ACC112 (cell line): ENCODE results near the gene TSLP.

Source experiments
- H2AFZ ChIP-seq: fragments of 200-600 bp; sonication (generic); one replicate; pipeline ENCODE4 v1.6.0; 2017; ENCODE audit warnings: antibody characterized with exemption, low read length; ENCODE audit not compliant: unreplicated experiment
- H3K27ac ChIP-seq: fragments of 200-600 bp; sonication (generic); 2 replicates; pipeline ENCODE4 v1.5.1; 2014; ENCODE audit warnings: low read depth, mild to moderate bottlenecking, antibody characterized with exemption, low read length, moderate library complexity
- H3K27me3 ChIP-seq: fragments of 200-600 bp; sonication (generic); 2 replicates; pipeline ENCODE4 v1.6.1; 2014; ENCODE audit warnings: mild to moderate bottlenecking, antibody characterized with exemption, low read length, moderate library complexity, mixed read lengths; ENCODE audit not compliant: insufficient read depth
- H3K36me3 ChIP-seq: fragments of 200-600 bp; sonication (generic); 2 replicates; pipeline ENCODE4 v1.6.1; 2016; ENCODE audit warnings: mild to moderate bottlenecking, antibody characterized with exemption, low read length, moderate library complexity, mixed read lengths; ENCODE audit not compliant: insufficient read depth
- H3K4me1 ChIP-seq: fragments of 200-600 bp; sonication (generic); one replicate; pipeline ENCODE4 v1.6.1; 2016; ENCODE audit warnings: low read length, mixed read lengths; ENCODE audit not compliant: insufficient read depth, unreplicated experiment, control insufficient read depth
- H3K4me3 ChIP-seq: fragments of 200-600 bp; sonication (generic); 2 replicates; pipeline ENCODE4 v1.5.1; 2014; ENCODE audit warnings: mild to moderate bottlenecking, low read depth, low read length
- H3K79me2 ChIP-seq: fragments of 200-600 bp; sonication (generic); one replicate; pipeline ENCODE4 v1.6.0; 2016; ENCODE audit warnings: low read length; ENCODE audit not compliant: control insufficient read depth, unreplicated experiment, insufficient read depth

The TSLP gene

DNA sequence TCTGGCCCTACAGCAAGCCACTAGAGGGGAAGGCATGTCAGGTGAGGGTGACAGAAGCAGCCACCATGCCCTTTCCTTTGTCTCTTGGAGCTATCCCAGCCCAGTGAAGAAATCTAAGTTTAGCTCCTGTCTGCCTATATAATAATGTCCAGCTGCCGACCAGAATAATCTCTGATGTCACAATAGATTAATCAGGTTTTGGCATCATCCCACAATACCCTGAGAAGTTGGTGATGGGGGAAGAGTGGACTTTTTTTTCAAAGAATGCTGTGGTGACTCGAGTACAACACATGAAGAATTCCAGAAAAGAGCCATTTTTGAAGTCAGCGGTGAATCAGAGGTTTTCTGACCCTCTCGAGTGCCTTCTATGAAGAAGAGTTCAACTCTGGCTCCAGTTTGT, 1.7 kb upstream of the TSLP start:
- no peaks in the 10 kb centered on the region for H3K27me3 ChIP-seq
- H3K27ac ChIP-seq = peak overlapping the region; percentile 23; the same call in 1 of the 2 replicates

DNA sequence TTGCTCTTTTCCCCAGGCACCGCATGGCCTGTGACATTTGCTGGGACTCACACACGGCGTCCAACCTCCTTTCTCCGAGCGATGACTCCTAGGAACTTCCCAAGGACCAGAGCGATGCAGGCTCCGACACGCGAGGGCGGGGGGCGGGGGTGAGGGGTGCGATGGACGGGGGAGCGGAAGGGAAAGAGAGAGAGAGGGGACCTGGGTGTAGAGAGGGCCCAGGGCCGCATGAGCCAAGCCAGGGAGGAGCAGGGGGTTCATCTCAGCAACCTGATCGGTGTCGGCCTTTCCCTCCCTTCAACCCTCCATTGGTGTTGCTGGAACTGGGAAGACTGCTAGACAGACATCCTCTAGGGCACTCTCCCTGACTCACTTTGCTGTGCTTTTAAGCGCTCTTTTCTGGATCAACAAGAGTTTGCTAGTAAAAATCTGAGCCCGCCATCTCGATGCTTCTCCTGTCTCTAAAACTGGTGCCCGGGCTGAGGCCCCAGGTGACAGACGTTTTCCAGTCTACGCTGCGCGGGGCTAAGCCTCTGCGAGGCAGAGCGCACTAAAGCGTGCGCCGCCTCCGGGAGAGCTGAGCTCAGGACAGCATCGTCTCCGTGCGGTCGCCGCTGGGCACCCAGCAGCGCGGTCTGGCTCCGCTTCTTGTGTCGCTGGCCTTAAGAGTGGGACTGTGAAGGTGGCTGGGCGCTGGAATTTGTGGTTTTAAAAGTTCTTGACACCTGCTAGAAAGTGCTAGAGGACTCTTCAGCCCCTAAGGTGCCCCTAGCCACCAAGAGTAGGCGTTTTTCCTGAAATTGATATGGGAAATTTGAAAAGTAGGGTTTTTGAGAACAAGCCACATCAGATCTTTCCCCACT, 1.0 kb upstream of the TSLP start:
- peak overlapping the region; percentile 6 for H2AFZ ChIP-seq
- H3K27ac ChIP-seq = peak overlapping the region; percentile 23; the same call in 1 of the 2 replicates
- no peaks in the 10 kb centered on the region for H3K27me3 ChIP-seq
- no peaks in the 10 kb centered on the region for H3K36me3 ChIP-seq
- H3K79me2 ChIP-seq = no peaks in the 10 kb centered on the region
- H3K4me1 ChIP-seq = peaks cover 17% of the 10 kb centered on the region
- H3K4me3 ChIP-seq = no peak overlapping the region

More for the DNA sequence above, 1.7 kb upstream of the TSLP start:
- Histone ChIP-seq H3K4me1 (peaks cover 12% of the 10 kb centered on the region), H3K36me3 (no peaks in the 10 kb centered on the region), H3K79me2 (no peaks in the 10 kb centered on the region), H2AFZ (peak overlapping the region; percentile 6), H3K4me3 (no peak overlapping the region)

DNA sequence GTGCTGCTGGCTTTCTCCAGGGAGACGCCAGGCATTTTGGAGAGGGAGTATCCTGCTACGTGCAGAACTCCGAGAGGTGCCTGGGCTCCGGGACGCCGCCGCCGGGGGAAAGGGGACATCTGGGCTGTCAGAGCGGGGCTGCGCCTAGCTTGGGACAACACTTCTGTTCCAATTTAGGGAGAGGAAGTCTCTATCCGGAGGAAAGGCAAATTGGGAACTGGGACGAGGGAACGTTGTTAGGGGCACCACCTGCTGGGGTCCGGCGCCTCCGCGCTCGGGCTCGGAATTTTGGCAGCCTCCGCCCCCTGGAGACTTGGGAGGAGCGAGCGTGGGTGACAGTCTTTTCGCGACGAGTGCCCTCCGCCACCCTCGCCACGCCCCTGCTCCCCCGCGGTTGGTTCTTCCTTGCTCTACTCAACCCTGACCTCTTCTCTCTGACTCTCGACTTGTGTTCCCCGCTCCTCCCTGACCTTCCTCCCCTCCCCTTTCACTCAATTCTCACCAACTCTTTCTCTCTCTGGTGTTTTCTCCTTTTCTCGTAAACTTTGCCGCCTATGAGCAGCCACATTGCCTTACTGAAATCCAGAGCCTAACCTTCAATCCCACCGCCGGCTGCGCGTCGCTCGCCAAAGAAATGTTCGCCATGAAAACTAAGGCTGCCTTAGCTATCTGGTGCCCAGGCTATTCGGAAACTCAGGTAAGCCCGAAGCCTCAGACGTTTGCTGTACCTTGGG, 1.6 kb downstream of the TSLP start:
- H3K27me3 ChIP-seq = no peaks in the 10 kb centered on the region
- peak overlapping the region; percentile 88 for H3K4me3 ChIP-seq
- H2AFZ ChIP-seq = peak overlapping the region; percentile 90
- H3K36me3 ChIP-seq = no peaks in the 10 kb centered on the region
- peaks cover 32% of the 10 kb centered on the region for H3K4me1 ChIP-seq
- H3K79me2 ChIP-seq = no peaks in the 10 kb centered on the region
- H3K27ac ChIP-seq = no peak overlapping the region

DNA sequence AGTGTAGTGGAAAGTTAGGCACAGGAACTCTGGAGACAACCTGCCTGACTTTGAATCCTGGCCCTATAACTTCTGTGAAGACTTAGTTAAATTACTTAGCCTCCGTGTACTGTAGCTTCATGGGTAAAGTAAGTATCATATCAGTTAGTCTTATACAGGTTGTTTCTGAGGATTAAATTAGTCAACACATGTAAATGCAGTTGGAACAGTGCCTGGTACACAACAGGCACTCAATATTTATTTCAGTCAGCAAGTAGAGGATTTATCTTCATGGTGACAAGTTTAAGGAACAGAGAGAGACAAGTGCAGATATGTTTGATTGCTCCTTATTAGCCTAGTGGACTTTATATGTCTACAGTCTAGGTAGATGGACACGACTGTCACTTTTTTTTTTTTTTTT, 2.7 kb downstream of the TSLP start:
- no peaks in the 10 kb centered on the region for H3K36me3 ChIP-seq
- H2AFZ ChIP-seq = no peak overlapping the region
- H3K4me1 ChIP-seq = peaks cover 32% of the 10 kb centered on the region
- no peaks in the 10 kb centered on the region for H3K79me2 ChIP-seq
- no peaks in the 10 kb centered on the region for H3K27me3 ChIP-seq
- peak overlapping the region; percentile 88 for H3K4me3 ChIP-seq
- no peak overlapping the region for H3K27ac ChIP-seq

DNA sequence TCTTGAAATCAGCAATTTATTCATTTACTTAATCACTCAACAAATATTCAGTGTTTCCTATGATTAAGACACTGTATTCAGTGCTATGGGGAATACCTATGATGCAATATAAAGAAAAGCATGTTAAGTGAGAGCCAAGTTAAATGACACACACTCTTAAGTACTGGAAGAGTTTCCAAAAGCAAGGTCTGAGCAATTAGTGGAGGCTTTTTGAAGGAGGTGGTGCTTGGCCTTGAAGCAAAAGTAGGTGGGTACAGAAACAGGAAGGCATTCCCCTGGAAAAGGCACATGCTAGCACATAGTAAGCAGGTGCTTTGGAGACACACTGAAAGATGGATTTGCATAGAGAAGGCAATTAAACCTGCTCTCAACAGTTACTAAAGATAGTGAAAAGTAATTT, 4.0 kb downstream of the TSLP start:
- Histone ChIP-seq H3K4me3 (peak overlapping the region; percentile 88), H3K4me1 (peaks cover 27% of the 10 kb centered on the region), H3K27ac (peak overlapping the region; percentile 44), H3K36me3 (no peaks in the 10 kb centered on the region), H2AFZ (no peak overlapping the region), H3K27me3 (no peaks in the 10 kb centered on the region), H3K79me2 (no peaks in the 10 kb centered on the region)

DNA sequence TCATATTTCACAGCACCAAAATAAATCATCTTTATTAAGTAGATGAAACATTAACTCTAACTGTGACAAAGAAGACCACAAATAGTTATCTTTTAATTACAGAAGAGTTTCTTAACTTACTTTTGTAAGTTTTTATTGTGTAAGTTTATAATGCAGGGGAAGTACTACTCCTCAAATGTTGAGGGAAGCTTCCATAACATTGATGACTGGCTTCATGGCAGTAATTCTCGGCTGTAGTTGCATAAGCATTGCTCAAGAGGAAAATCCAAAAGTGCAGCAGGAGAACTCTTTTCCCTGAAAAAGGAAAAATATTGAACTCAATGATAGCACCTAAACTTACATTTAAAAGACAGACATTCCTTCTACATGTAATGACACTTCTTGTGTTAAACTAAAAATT, 4.6 kb downstream of the TSLP start:
- H3K36me3 ChIP-seq = no peaks in the 10 kb centered on the region
- H3K27ac ChIP-seq = peak overlapping the region; percentile 44
- peak overlapping the region; percentile 46 for H3K4me3 ChIP-seq
- peaks cover 26% of the 10 kb centered on the region for H3K4me1 ChIP-seq
- H2AFZ ChIP-seq = peak overlapping the region; percentile 36
- no peaks in the 10 kb centered on the region for H3K27me3 ChIP-seq
- H3K79me2 ChIP-seq = no peaks in the 10 kb centered on the region

DNA sequence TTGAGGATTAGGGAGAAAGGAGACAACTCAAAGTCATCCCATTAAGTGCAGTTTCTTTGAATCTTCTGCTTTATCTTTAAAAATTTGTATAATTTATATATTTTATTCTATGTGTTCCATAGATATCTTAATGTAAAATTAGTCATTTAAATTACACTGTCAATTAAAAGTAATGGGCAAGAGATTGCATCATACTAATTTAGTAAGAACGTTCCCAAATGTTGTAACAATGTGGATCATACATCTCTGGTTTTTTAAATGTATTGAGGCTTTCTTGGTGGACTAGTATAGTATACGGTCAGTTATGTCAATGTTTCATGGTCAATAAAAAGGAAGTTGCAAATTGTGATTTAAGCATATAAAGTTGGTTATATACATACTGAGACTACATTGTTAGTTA, 6.2 kb downstream of the TSLP start:
- no peak overlapping the region for H3K4me3 ChIP-seq
- H2AFZ ChIP-seq = no peak overlapping the region
- H3K27me3 ChIP-seq = no peaks in the 10 kb centered on the region
- H3K27ac ChIP-seq = no peak overlapping the region
- H3K36me3 ChIP-seq = no peaks in the 10 kb centered on the region
- peaks cover 26% of the 10 kb centered on the region for H3K4me1 ChIP-seq
- no peaks in the 10 kb centered on the region for H3K79me2 ChIP-seq

DNA sequence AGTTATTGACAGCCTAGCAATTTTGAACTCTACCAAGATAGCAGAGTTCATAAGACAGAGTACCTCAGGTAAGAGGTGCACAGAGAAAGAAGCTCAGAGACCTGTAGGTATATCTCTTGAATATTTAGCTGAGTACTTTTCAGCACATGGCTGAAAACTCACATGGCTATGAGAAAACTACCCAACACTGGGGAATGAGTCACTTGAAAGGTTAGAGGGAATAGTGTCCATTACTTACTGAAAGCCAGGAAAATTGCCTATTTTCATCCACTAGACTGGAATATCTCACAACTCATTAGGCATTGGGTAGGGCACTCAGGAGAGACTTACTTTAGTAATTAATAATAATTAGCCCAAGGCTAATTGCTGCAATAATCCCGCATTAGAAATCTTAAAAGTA, 8.3 kb downstream of the TSLP start:
- Histone ChIP-seq H2AFZ (peak overlapping the region; percentile 39), H3K4me1 (peaks cover 25% of the 10 kb centered on the region), H3K27ac (no peak overlapping the region), H3K27me3 (no peaks in the 10 kb centered on the region), H3K79me2 (no peaks in the 10 kb centered on the region), H3K36me3 (no peaks in the 10 kb centered on the region), H3K4me3 (no peak overlapping the region)

DNA sequence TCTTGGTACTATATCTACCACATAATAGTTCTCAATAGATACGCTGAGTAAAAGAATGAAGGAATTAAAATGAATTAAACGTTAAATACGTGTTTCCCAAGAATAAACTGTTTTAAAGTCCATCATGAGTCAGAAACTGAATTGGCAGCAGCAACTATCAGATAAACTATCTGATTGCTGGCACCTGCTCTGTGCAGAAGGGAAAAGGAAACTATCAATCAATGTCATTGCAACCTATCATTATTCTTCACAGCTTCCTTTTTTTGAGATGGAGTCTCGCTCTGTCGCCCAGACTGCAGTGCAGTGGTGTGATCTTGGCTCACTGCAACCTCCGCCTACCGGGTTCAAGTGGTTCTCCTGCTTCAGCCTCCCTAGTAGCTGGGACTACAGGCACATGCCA, 11.8 kb downstream of the TSLP start:
- no peak overlapping the region for H3K4me3 ChIP-seq
- no peak overlapping the region for H2AFZ ChIP-seq
- H3K36me3 ChIP-seq = no peaks in the 10 kb centered on the region
- H3K27ac ChIP-seq = no peak overlapping the region
- no peaks in the 10 kb centered on the region for H3K27me3 ChIP-seq
- H3K4me1 ChIP-seq = peaks cover 5% of the 10 kb centered on the region
- H3K79me2 ChIP-seq = no peaks in the 10 kb centered on the region

DNA sequence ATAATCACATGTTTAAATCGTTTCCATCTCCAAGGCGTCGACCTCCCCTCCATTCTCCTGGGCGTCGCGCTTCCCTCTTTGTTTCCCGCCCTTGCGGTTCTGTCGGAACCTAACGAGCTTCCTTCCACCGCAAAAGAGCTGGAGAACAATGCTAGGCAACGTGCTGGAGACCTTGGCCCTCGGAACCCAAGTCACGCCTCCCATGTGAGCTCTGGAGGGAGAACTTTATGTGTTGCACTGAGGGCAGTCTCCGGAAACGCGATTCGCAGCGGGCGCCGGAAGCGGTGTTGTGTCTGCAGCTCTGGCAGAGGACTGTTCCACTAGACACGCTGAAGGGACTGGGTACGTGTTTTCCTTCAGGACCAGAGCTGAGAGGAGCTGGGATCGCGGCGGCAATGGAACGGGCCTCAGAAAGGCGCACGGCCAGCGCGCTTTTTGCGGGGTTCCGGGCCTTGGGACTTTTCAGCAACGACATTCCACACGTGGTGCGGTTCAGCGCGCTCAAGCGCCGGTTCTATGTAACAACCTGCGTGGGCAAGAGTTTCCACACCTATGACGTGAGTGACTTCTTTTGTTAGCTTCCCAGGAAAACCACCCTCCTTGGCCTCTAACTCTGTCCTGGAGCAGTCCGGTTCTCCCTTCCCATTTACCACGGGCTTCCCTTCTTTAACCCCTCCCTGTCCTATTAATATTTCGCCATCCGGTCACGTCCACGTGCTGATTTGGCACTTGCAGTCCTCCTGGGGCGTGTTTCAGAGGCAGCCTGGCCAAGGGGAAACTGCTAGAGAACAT, 20.7 kb downstream of the TSLP start, which contains the start of gene WDR36:
TSS of gene WDR36 (plus strand) at position 287 of the 792 bp plus-strand sequence. CDS start at position 396, 109 bp downstream.
- H3K27me3 ChIP-seq = no peaks in the 10 kb centered on the region
- H3K4me3 ChIP-seq = peak within 1 kb of the TSS; percentile 97
- H3K79me2 ChIP-seq = peaks cover 43% of the 10 kb centered on the region
- H3K4me1 ChIP-seq = peaks cover 14% of the 10 kb centered on the region
- peaks cover 12% of the 10 kb centered on the region for H3K36me3 ChIP-seq
- H3K27ac ChIP-seq = peak within 1 kb of the TSS; percentile 69
- peak within 1 kb of the TSS; percentile 94 for H2AFZ ChIP-seq
